ENCODE data around the gene THSD4. TPM values are rescaled to one million over a fixed set of nuclear protein-coding genes. Genes with fewer than 3 reads are reported as not detected.

THSD4 gene
- total RNA-seq, 2 experiments from 2014 or later: not detected

- Mint-ChIP-seq H3K9me3 (ENCODE audit: low read depth) (no peaks in the 10 kb centered on the region), H3K27ac (no peak overlapping the region), H3K4me3 (no peak overlapping the region), H3K4me1 (no peaks in the 10 kb centered on the region), H3K27me3 (peaks cover 8% of the 10 kb centered on the region), H3K36me3 (no peaks in the 10 kb centered on the region)
- CTCF ChIA-PET: no interaction called here
- DNase-seq (no peak), ATAC-seq (no peak)
Observed at GRCh38 chr15:71541746-71542145, 426.5 kb downstream of the THSD4 start.

GRCh38 chr15:71542836-71543235 is 427.6 kb downstream of the THSD4 start:
- Mint-ChIP-seq H3K4me1 (no peaks in the 10 kb centered on the region), H3K27me3 (peaks cover 16% of the 10 kb centered on the region), H3K27ac (no peak overlapping the region), H3K9me3 (ENCODE audit: low read depth) (no peaks in the 10 kb centered on the region), H3K4me3 (no peak overlapping the region), H3K36me3 (no peaks in the 10 kb centered on the region)
- CTCF ChIA-PET: no interaction called here
- DNase-seq (no peak), ATAC-seq (no peak)

GRCh38 chr15:71543413-71543812 is 428.1 kb downstream of the THSD4 start:
- no peaks in the 10 kb centered on the region for H3K4me1 Mint-ChIP-seq
- peaks cover 18% of the 10 kb centered on the region for H3K27me3 Mint-ChIP-seq
- H3K4me3 Mint-ChIP-seq: no peak overlapping the region
- no peak overlapping the region for H3K27ac Mint-ChIP-seq
- DNase-seq: no peak
- no peak for ATAC-seq
- CTCF ChIA-PET: no interaction called here
- H3K9me3 Mint-ChIP-seq (ENCODE audit: low read depth): no peaks in the 10 kb centered on the region
- H3K36me3 Mint-ChIP-seq: no peaks in the 10 kb centered on the region

- H3K27me3 Mint-ChIP-seq: peaks cover 18% of the 10 kb centered on the region
- ATAC-seq (no peak), DNase-seq (no peak)
- no peak overlapping the region for H3K4me3 Mint-ChIP-seq
- H3K9me3 Mint-ChIP-seq (ENCODE audit: low read depth): no peaks in the 10 kb centered on the region
- CTCF ChIA-PET: no interaction called here
- H3K36me3 Mint-ChIP-seq: no peaks in the 10 kb centered on the region
- H3K4me1 Mint-ChIP-seq: no peaks in the 10 kb centered on the region
- H3K27ac Mint-ChIP-seq: no peak overlapping the region
Observed at GRCh38 chr15:71545223-71545760, 430.0 kb downstream of the THSD4 start.

GRCh38 chr15:71545923-71546322 is 430.7 kb downstream of the THSD4 start:
- no peak for ATAC-seq
- no peaks in the 10 kb centered on the region for H3K4me1 Mint-ChIP-seq
- H3K27me3 Mint-ChIP-seq: peaks cover 18% of the 10 kb centered on the region
- H3K9me3 Mint-ChIP-seq (ENCODE audit: low read depth): no peaks in the 10 kb centered on the region
- no peak for DNase-seq
- H3K4me3 Mint-ChIP-seq: no peak overlapping the region
- CTCF ChIA-PET: no interaction called here
- H3K27ac Mint-ChIP-seq: no peak overlapping the region
- H3K36me3 Mint-ChIP-seq: no peaks in the 10 kb centered on the region

GRCh38 chr15:71547011-71547410 is 431.7 kb downstream of the THSD4 start:
- DNase-seq (no peak), ATAC-seq (no peak)
- no peak overlapping the region for H3K4me3 Mint-ChIP-seq
- no peaks in the 10 kb centered on the region for H3K9me3 Mint-ChIP-seq (ENCODE audit: low read depth)
- no peaks in the 10 kb centered on the region for H3K36me3 Mint-ChIP-seq
- H3K27me3 Mint-ChIP-seq: peaks cover 18% of the 10 kb centered on the region
- no peaks in the 10 kb centered on the region for H3K4me1 Mint-ChIP-seq
- no peak overlapping the region for H3K27ac Mint-ChIP-seq
- CTCF ChIA-PET: no interaction called here

- Mint-ChIP-seq H3K27me3 (peaks cover 18% of the 10 kb centered on the region), H3K4me3 (no peak overlapping the region), H3K36me3 (no peaks in the 10 kb centered on the region), H3K4me1 (no peaks in the 10 kb centered on the region), H3K27ac (no peak overlapping the region), H3K9me3 (ENCODE audit: low read depth) (no peaks in the 10 kb centered on the region)
- CTCF ChIA-PET: no interaction called here
- DNase-seq: no peak
- no peak for ATAC-seq
Observed at GRCh38 chr15:71548401-71548807, 433.1 kb downstream of the THSD4 start.

- H3K4me3 Mint-ChIP-seq: no peak overlapping the region
- CTCF ChIA-PET: no interaction called here
- ATAC-seq: no peak
- no peaks in the 10 kb centered on the region for H3K36me3 Mint-ChIP-seq
- no peaks in the 10 kb centered on the region for H3K9me3 Mint-ChIP-seq (ENCODE audit: low read depth)
- no peaks in the 10 kb centered on the region for H3K4me1 Mint-ChIP-seq
- no peak for DNase-seq
- H3K27me3 Mint-ChIP-seq: peaks cover 18% of the 10 kb centered on the region
- H3K27ac Mint-ChIP-seq: no peak overlapping the region
Observed at GRCh38 chr15:71549091-71549490, 433.8 kb downstream of the THSD4 start.

- CTCF ChIA-PET: no interaction called here
Observed at GRCh38 chr15:71549697-71550096, 434.4 kb downstream of the THSD4 start.

GRCh38 chr15:71551566-71551965 is 436.3 kb downstream of the THSD4 start:
- no peak for DNase-seq
- H3K4me3 Mint-ChIP-seq: no peak overlapping the region
- CTCF ChIA-PET: no interaction called here
- H3K36me3 Mint-ChIP-seq: no peaks in the 10 kb centered on the region
- no peaks in the 10 kb centered on the region for H3K9me3 Mint-ChIP-seq (ENCODE audit: low read depth)
- H3K27me3 Mint-ChIP-seq: peaks cover 18% of the 10 kb centered on the region
- no peak for ATAC-seq
- no peak overlapping the region for H3K27ac Mint-ChIP-seq
- H3K4me1 Mint-ChIP-seq: no peaks in the 10 kb centered on the region

More at GRCh38 chr15:71549697-71550096, 434.4 kb downstream of the THSD4 start:
- DNase-seq: no peak
- peaks cover 18% of the 10 kb centered on the region for H3K27me3 Mint-ChIP-seq
- no peak overlapping the region for H3K4me3 Mint-ChIP-seq
- H3K4me1 Mint-ChIP-seq: no peaks in the 10 kb centered on the region
- ATAC-seq: no peak
- H3K36me3 Mint-ChIP-seq: no peaks in the 10 kb centered on the region
- H3K9me3 Mint-ChIP-seq (ENCODE audit: low read depth): no peaks in the 10 kb centered on the region
- H3K27ac Mint-ChIP-seq: no peak overlapping the region

- Mint-ChIP-seq H3K9me3 (ENCODE audit: low read depth) (no peaks in the 10 kb centered on the region), H3K36me3 (no peaks in the 10 kb centered on the region), H3K27ac (no peak overlapping the region), H3K4me1 (no peaks in the 10 kb centered on the region), H3K27me3 (peaks cover 11% of the 10 kb centered on the region), H3K4me3 (no peak overlapping the region)
- ATAC-seq (no peak), DNase-seq (no peak)
- CTCF ChIA-PET: no interaction called here
Observed at GRCh38 chr15:71559098-71559497, 443.8 kb downstream of the THSD4 start.

- Mint-ChIP-seq H3K27ac (no peak overlapping the region), H3K4me3 (no peak overlapping the region), H3K27me3 (peaks cover 11% of the 10 kb centered on the region), H3K36me3 (no peaks in the 10 kb centered on the region), H3K4me1 (no peaks in the 10 kb centered on the region), H3K9me3 (ENCODE audit: low read depth) (no peaks in the 10 kb centered on the region)
- DNase-seq (no peak), ATAC-seq (no peak)
- CTCF ChIA-PET: no interaction called here
Observed at GRCh38 chr15:71559616-71560015, 444.3 kb downstream of the THSD4 start.

- ATAC-seq: no peak
- DNase-seq: no peak
- H3K36me3 Mint-ChIP-seq: no peaks in the 10 kb centered on the region
- no peak overlapping the region for H3K4me3 Mint-ChIP-seq
- no peaks in the 10 kb centered on the region for H3K4me1 Mint-ChIP-seq
- no peaks in the 10 kb centered on the region for H3K9me3 Mint-ChIP-seq (ENCODE audit: low read depth)
- peaks cover 11% of the 10 kb centered on the region for H3K27me3 Mint-ChIP-seq
- CTCF ChIA-PET: no interaction called here
- H3K27ac Mint-ChIP-seq: no peak overlapping the region
Observed at GRCh38 chr15:71562251-71562650, 447.0 kb downstream of the THSD4 start.

- H3K27me3 Mint-ChIP-seq: peaks cover 9% of the 10 kb centered on the region
- no peaks in the 10 kb centered on the region for H3K9me3 Mint-ChIP-seq (ENCODE audit: low read depth)
- DNase-seq (no peak), ATAC-seq (no peak)
- H3K27ac Mint-ChIP-seq: no peak overlapping the region
- H3K4me1 Mint-ChIP-seq: no peaks in the 10 kb centered on the region
- no peaks in the 10 kb centered on the region for H3K36me3 Mint-ChIP-seq
- H3K4me3 Mint-ChIP-seq: no peak overlapping the region
- CTCF ChIA-PET: no interaction called here
Observed at GRCh38 chr15:71564217-71564616, 448.9 kb downstream of the THSD4 start.

- no peak for ATAC-seq
Observed at GRCh38 chr15:71565006-71565405, 449.7 kb downstream of the THSD4 start.

More at GRCh38 chr15:71565006-71565405, 449.7 kb downstream of the THSD4 start:
- CTCF ChIA-PET: no interaction called here
- peaks cover 6% of the 10 kb centered on the region for H3K27me3 Mint-ChIP-seq
- no peak overlapping the region for H3K4me3 Mint-ChIP-seq
- H3K9me3 Mint-ChIP-seq (ENCODE audit: low read depth): no peaks in the 10 kb centered on the region
- H3K27ac Mint-ChIP-seq: no peak overlapping the region
- H3K4me1 Mint-ChIP-seq: no peaks in the 10 kb centered on the region
- no peak for DNase-seq
- H3K36me3 Mint-ChIP-seq: no peaks in the 10 kb centered on the region

Measured in activated CD8-positive, alpha-beta memory T cell treated with anti-CD3 and anti-CD28 coated beads, Interleukin-2, amount 10 ng/mL, durations not matched to agents 7 days and 5 days (primary cell).